CD8-positive, alpha-beta memory T cell (primary cell): Measurements from ENCODE around the gene TTLL6. TPM values are rescaled to one million over a fixed set of nuclear protein-coding genes. Genes with fewer than 3 reads are reported as not detected.
"Not testable (repeated sequence)": the region's sequence is repeated elsewhere in the genome, so short reads cannot be mapped to it uniquely, and the experiment has no call there.

Experiments
- CTCF ChIA-PET: fragments of 350-600 bp; sonication (Branson Sonifier 250); formaldehyde crosslinking; loops from one replicate; lab custom pipeline; 2021; ENCODE audit warnings: antibody characterized with exemption; lab: Charles Lee
- POLR2A ChIA-PET: fragments of 350-600 bp; sonication (Branson Sonifier 250); formaldehyde crosslinking; loops from one replicate; lab custom pipeline; 2021; ENCODE audit warnings: antibody characterized with exemption; lab: Charles Lee
- DNase-seq, 5 donors: peaks; one replicate each; pipeline versions ENCODE4 v3.0.0 to v3.0.0-alpha.2; 2020 to 2022; ENCODE audit warnings: mixed read lengths in 1 of 5
- H3K27ac ChIP-seq: one replicate; pipeline ENCODE4 v1.7.0; 2013; ENCODE audit warnings: low read depth, mild to moderate bottlenecking, low read length, moderate library complexity
- H3K27me3 ChIP-seq: 2 replicates; pipeline ENCODE4 v1.7.0; 2013; ENCODE audit warnings: low read length, mild to moderate bottlenecking; ENCODE audit not compliant: insufficient read depth, poor library complexity, severe bottlenecking
- H3K36me3 ChIP-seq: 2 replicates; pipeline ENCODE4 v1.7.0; 2013; ENCODE audit warnings: mild to moderate bottlenecking, low read length, moderate library complexity; ENCODE audit not compliant: insufficient read depth
- H3K4me1 ChIP-seq: 2 replicates; pipeline ENCODE4 v1.7.0; 2013; ENCODE audit warnings: mild to moderate bottlenecking, low read length, moderate library complexity; ENCODE audit not compliant: insufficient read depth
- H3K4me3 ChIP-seq: 2 replicates; pipeline ENCODE4 v1.7.0; 2013; ENCODE audit warnings: mild to moderate bottlenecking, low read length
- H3K9me3 ChIP-seq: 2 replicates; pipeline ENCODE4 v1.7.0; 2013; ENCODE audit warnings: mild to moderate bottlenecking, low read length
- H3K27ac Mint-ChIP-seq, 8 donors: one replicate each; pipeline ENCODE4 v1.8.0; 2020 to 2021; ENCODE audit warnings: mixed read lengths in 8 of 8, mild to moderate bottlenecking in 6 of 8, inconsistent platforms in 3 of 8, moderate library complexity in 3 of 8
- H3K27me3 Mint-ChIP-seq, 2 donors: one replicate each; pipeline ENCODE4 v1.8.0; 2020 to 2021; ENCODE audit warnings: mixed read lengths in 2 of 2, mild to moderate bottlenecking in 1 of 2, moderate library complexity in 1 of 2
- H3K36me3 Mint-ChIP-seq, 3 donors: one replicate each; pipeline ENCODE4 v1.8.0; 2020 to 2021; ENCODE audit warnings: mixed read lengths in 3 of 3, inconsistent platforms in 1 of 3, mild to moderate bottlenecking in 1 of 3
- H3K4me1 Mint-ChIP-seq, 3 donors: one replicate each; pipeline ENCODE4 v1.8.0; 2020 to 2021; ENCODE audit warnings: mixed read lengths in 3 of 3, inconsistent platforms in 1 of 3, mild to moderate bottlenecking in 1 of 3
- H3K4me3 Mint-ChIP-seq, 7 donors: one replicate each; pipeline ENCODE4 v1.8.0; 2020 to 2021; ENCODE audit warnings: mixed read lengths in 7 of 7, mild to moderate bottlenecking in 6 of 7, moderate library complexity in 4 of 7, inconsistent platforms in 2 of 7
- H3K9me3 Mint-ChIP-seq, 5 donors: one replicate each; pipeline ENCODE4 v1.8.0; 2020 to 2022; ENCODE audit warnings: mixed read lengths in 5 of 5, mild to moderate bottlenecking in 3 of 5, moderate library complexity in 2 of 5, inconsistent platforms in 1 of 5
- polyA plus RNA-seq: library from polyadenylated mRNA; unstranded; fragments of 300-500 nt; fragmentation: Illumina TruSeq; gene quantifications from one replicate; pipeline ENCODE4 v1.2.3, GENCODE V29; 2021
- total RNA-seq, 2 experiments: library from RNA; stranded (reverse); gene quantifications; one replicate each; pipeline ENCODE4 v1.2.3, GENCODE V29; 2021

TTLL6 gene
- total and polyA plus RNA-seq, 3 experiments from 2014 or later = not detected

GRCh38 chr17:48843187-48843900 is 26.3 kb upstream of the TTLL6 start:
- CTCF ChIA-PET = interaction anchor here (0.9 to 2.7 kb wide), 4 partner anchors 11 to 38 kb away, joined by 3 to 16 read pairs (median 6); no protein-coding TSS in a partner anchor
- no peaks in the 10 kb centered on the region for H3K27me3 Mint-ChIP-seq
- H3K4me3 Mint-ChIP-seq = peak overlapping the region in 2 of 7 donors; percentile 25 to 31
- peaks cover 30 to 43% (median 33%) of the 10 kb centered on the region in 3 donors for H3K4me1 Mint-ChIP-seq
- H3K9me3 Mint-ChIP-seq = no peaks in the 10 kb centered on the region
- Histone ChIP-seq H3K27ac (no peak overlapping the region), H3K4me3 (no peak overlapping the region), H3K4me1 (peaks cover 37% of the 10 kb centered on the region), H3K27me3 (no peaks in the 10 kb centered on the region), H3K9me3 (no peaks in the 10 kb centered on the region), H3K36me3 (peaks cover 21% of the 10 kb centered on the region)
- H3K36me3 Mint-ChIP-seq = peaks cover 8 to 52% (median 21%) of the 10 kb centered on the region in 3 donors
- H3K27ac Mint-ChIP-seq = peak overlapping the region in 5 of 8 donors; percentile 41 to 96 (median 58)
- POLR2A ChIA-PET = no interaction called here
- DNase-seq = no peak

GRCh38 chr17:48842746-48843145 is 25.7 kb upstream of the TTLL6 start:
- Mint-ChIP-seq H3K27me3 (no peaks in the 10 kb centered on the region), H3K4me1 (peaks cover 36 to 49% (median 39%) of the 10 kb centered on the region in 3 donors), H3K27ac (peak overlapping the region in 5 of 8 donors; percentile 47 to 96 (median 76)), H3K4me3 (peak overlapping the region in 3 of 7 donors; percentile 25 to 32 (median 31)), H3K9me3 (no peaks in the 10 kb centered on the region), H3K36me3 (peaks cover 8 to 47% (median 17%) of the 10 kb centered on the region in 3 donors)
- ChIA-PET CTCF (interaction anchor here (2.3 to 2.7 kb wide), 2 partner anchors 11 to 37 kb away, joined by 7 to 16 read pairs; no protein-coding TSS in a partner anchor), POLR2A (interaction anchor here (1.2 kb wide), 1 partner anchor 11 kb away, joined by 8 read pairs; no protein-coding TSS in a partner anchor)
- Histone ChIP-seq H3K4me3 (no peak overlapping the region), H3K4me1 (peaks cover 43% of the 10 kb centered on the region), H3K27ac (no peak overlapping the region), H3K27me3 (no peaks in the 10 kb centered on the region), H3K36me3 (peaks cover 17% of the 10 kb centered on the region), H3K9me3 (no peaks in the 10 kb centered on the region)
- DNase-seq = no peak

DNA sequence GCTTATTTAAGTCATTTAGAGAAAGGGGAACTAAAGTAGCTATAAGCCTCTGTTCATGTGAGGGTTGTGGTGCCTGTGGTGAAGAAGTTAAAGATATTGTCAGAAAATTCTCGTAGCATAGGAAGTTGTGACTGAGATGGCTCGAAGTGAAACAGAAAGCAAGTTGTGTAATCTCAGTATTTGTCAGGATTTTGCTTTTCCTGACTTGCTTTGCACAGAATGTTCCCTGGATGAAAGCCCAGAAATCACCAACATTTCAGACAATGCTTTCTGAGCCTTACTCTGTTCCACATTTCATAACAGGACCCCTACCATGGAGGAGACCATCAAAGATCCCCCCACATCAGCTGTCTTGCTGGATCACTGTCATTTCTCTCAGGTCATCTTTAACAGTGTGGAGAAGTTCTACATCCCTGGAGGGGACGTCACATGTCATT is 24.4 kb upstream of the TTLL6 start:
- peak in 3 of 5 donors; percentile 50 to 59 (median 58) for DNase-seq
- Histone ChIP-seq H3K4me1 (peaks cover 56% of the 10 kb centered on the region), H3K9me3 (no peaks in the 10 kb centered on the region), H3K36me3 (peaks cover 16% of the 10 kb centered on the region), H3K27me3 (no peaks in the 10 kb centered on the region), H3K27ac (peak overlapping the region; percentile 34), H3K4me3 (peak overlapping the region; percentile 54)
- Mint-ChIP-seq H3K9me3 (no peaks in the 10 kb centered on the region), H3K27me3 (no peaks in the 10 kb centered on the region), H3K4me1 (peaks cover 46 to 63% (median 52%) of the 10 kb centered on the region in 3 donors), H3K4me3 (peak overlapping the region; percentile 62 to 89 (median 86)), H3K27ac (peak overlapping the region; percentile 84 to 97 (median 94)), H3K36me3 (peaks cover 8 to 37% (median 15%) of the 10 kb centered on the region in 3 donors)
- POLR2A ChIA-PET = interaction anchor here (0.6 to 1.2 kb wide), 3 partner anchors 10 to 29 kb away, joined by 5 to 9 read pairs (median 8); no protein-coding TSS in a partner anchor
- CTCF ChIA-PET = interaction anchor here (0.7 to 2.7 kb wide), 5 partner anchors 9 to 1066 kb away, joined by 3 to 16 read pairs (median 4); no protein-coding TSS in a partner anchor

GRCh38 chr17:48840441-48840840 is 23.4 kb upstream of the TTLL6 start:
- no peak overlapping the region for H3K27ac ChIP-seq
- Mint-ChIP-seq H3K27me3 (no peaks in the 10 kb centered on the region), H3K36me3 (peaks cover 8 to 34% (median 17%) of the 10 kb centered on the region in 3 donors), H3K4me1 (peaks cover 55 to 73% (median 62%) of the 10 kb centered on the region in 3 donors), H3K27ac (peak overlapping the region in 6 of 8 donors; percentile 49 to 97 (median 77)), H3K9me3 (no peaks in the 10 kb centered on the region), H3K4me3 (peak overlapping the region in 4 of 7 donors; percentile 10 to 82 (median 24))
- no peaks in the 10 kb centered on the region for H3K27me3 ChIP-seq
- no peak for DNase-seq
- peaks cover 66% of the 10 kb centered on the region for H3K4me1 ChIP-seq
- CTCF ChIA-PET = interaction anchor here (0.7 kb wide), 1 partner anchor 1067 kb away, joined by 3 read pairs; no protein-coding TSS in a partner anchor
- no peak overlapping the region for H3K4me3 ChIP-seq
- H3K9me3 ChIP-seq = no peaks in the 10 kb centered on the region
- H3K36me3 ChIP-seq = peaks cover 13% of the 10 kb centered on the region
- POLR2A ChIA-PET = interaction anchor here (0.6 kb wide), 1 partner anchor 502 kb away, joined by 5 read pairs; no protein-coding TSS in a partner anchor

- H3K27ac ChIP-seq, H3K27me3 Mint-ChIP-seq, POLR2A ChIA-PET, H3K9me3 Mint-ChIP-seq, H3K27me3 ChIP-seq, H3K36me3 ChIP-seq, H3K4me3 ChIP-seq, H3K9me3 ChIP-seq: not testable (repeated sequence)
- Mint-ChIP-seq H3K4me1 (peaks cover 68 to 92% (median 86%) of the 10 kb centered on the region in 3 donors), H3K4me3 (peak overlapping the region; percentile 43 to 91 (median 71)), H3K27ac (peak overlapping the region; percentile 38 to 95 (median 76)), H3K36me3 (peaks cover 0 to 17% (median 7%) of the 10 kb centered on the region in 3 donors)
- CTCF ChIA-PET = interaction anchor here (1.7 kb wide), 1 partner anchor 47 kb away, joined by 5 read pairs; no protein-coding TSS in a partner anchor
- DNase-seq = peak in 2 of 5 donors; percentile 66 to 70
- peaks cover 88% of the 10 kb centered on the region for H3K4me1 ChIP-seq
These were observed 20.4 kb upstream of the TTLL6 start for GRCh38 chr17:48837458-48837857.

GRCh38 chr17:48835971-48836370 is 18.9 kb upstream of the TTLL6 start:
- Histone ChIP-seq H3K4me3 (no peak overlapping the region), H3K27me3 (no peaks in the 10 kb centered on the region), H3K27ac (no peak overlapping the region), H3K36me3 (no peaks in the 10 kb centered on the region), H3K4me1 (peaks cover 85% of the 10 kb centered on the region), H3K9me3 (no peaks in the 10 kb centered on the region)
- Mint-ChIP-seq H3K4me1 (peaks cover 64 to 94% (median 86%) of the 10 kb centered on the region in 3 donors), H3K9me3 (no peaks in the 10 kb centered on the region), H3K27ac (peak overlapping the region; percentile 4 to 79 (median 43)), H3K4me3 (peak overlapping the region; percentile 24 to 83 (median 62)), H3K27me3 (no peaks in the 10 kb centered on the region), H3K36me3 (peaks cover 0 to 14% (median 7%) of the 10 kb centered on the region in 3 donors)
- DNase-seq = peak in 1 of 5 donors; percentile 21
- CTCF ChIA-PET = interaction anchor here (1.2 to 1.9 kb wide), 4 partner anchors 14 to 48 kb away, joined by 4 to 7 read pairs (median 5); no protein-coding TSS in a partner anchor
- POLR2A ChIA-PET = interaction anchor here (0.9 kb wide), 1 partner anchor 57 kb away, joined by 3 read pairs; the partner anchor contains the start of gene ATP5MC1

GRCh38 chr17:48834973-48835372 is 17.9 kb upstream of the TTLL6 start:
- CTCF ChIA-PET = interaction anchor here (0.9 to 1.9 kb wide), 3 partner anchors 44 to 49 kb away, joined by 4 to 7 read pairs (median 6); no protein-coding TSS in a partner anchor
- Mint-ChIP-seq H3K27ac (peak overlapping the region in 1 of 8 donors; percentile 17), H3K4me1 (peaks cover 57 to 93% (median 84%) of the 10 kb centered on the region in 3 donors)

More at GRCh38 chr17:48834973-48835372, 17.9 kb upstream of the TTLL6 start:
- Mint-ChIP-seq H3K36me3 (peaks cover 0 to 14% (median 3%) of the 10 kb centered on the region in 3 donors), H3K27me3 (no peaks in the 10 kb centered on the region), H3K4me3 (peak overlapping the region in 1 of 7 donors; percentile 31), H3K9me3 (no peaks in the 10 kb centered on the region)
- no peak for DNase-seq
- Histone ChIP-seq H3K27ac (no peak overlapping the region), H3K4me3 (no peak overlapping the region), H3K9me3 (no peaks in the 10 kb centered on the region), H3K27me3 (no peaks in the 10 kb centered on the region), H3K4me1 (peaks cover 79% of the 10 kb centered on the region), H3K36me3 (no peaks in the 10 kb centered on the region)
- POLR2A ChIA-PET = interaction anchor here (0.9 to 1.0 kb wide), 2 partner anchors 39 to 58 kb away, joined by 3 read pairs; partner anchors contain the start of gene ATP5MC1
